Stimulated activated CD4-positive, alpha-beta T cell treated with anti-CD3 and anti-CD28 coated beads, Interleukin-4, amount 100 ng/mL, for 48 hours (primary cell): Measurements from ENCODE around the gene DNASE1L3.

Experiments used
- DNase-seq, 2 donors: peaks; one replicate each; pipeline ENCODE4 v3.0.0-alpha.2; 2020; ENCODE audit warnings: low read depth in 2 of 2

Gene DNASE1L3

GRCh38 chr3:58158442-58159153 is 52.2 kb downstream of the DNASE1L3 start:
- no peak for DNase-seq

GRCh38 chr3:58157700-58158099 is 53.1 kb downstream of the DNASE1L3 start:
- no peak for DNase-seq

- DNase-seq: no peak
These were observed 54.9 kb downstream of the DNASE1L3 start for GRCh38 chr3:58155838-58156237.

GRCh38 chr3:58154626-58155449 is 55.9 kb downstream of the DNASE1L3 start:
- no peak for DNase-seq

GRCh38 chr3:58153371-58153770 is 57.4 kb downstream of the DNASE1L3 start:
- no peak for DNase-seq

GRCh38 chr3:58152225-58153015 is 58.4 kb downstream of the DNASE1L3 start:
- DNase-seq: no peak

- no peak for DNase-seq
These were observed 59.1 kb downstream of the DNASE1L3 start for GRCh38 chr3:58151637-58152036.

GRCh38 chr3:58150810-58151199 is 60.0 kb downstream of the DNASE1L3 start:
- DNase-seq: no peak

GRCh38 chr3:58150130-58150809 is 60.5 kb downstream of the DNASE1L3 start:
- DNase-seq: no peak

- DNase-seq: no peak
These were observed 62.7 kb downstream of the DNASE1L3 start for GRCh38 chr3:58148049-58148448.

GRCh38 chr3:58144478-58145325 is 66.1 kb downstream of the DNASE1L3 start:
- DNase-seq: no peak

- no peak for DNase-seq
These were observed 67.2 kb downstream of the DNASE1L3 start for GRCh38 chr3:58143417-58144055.
